Parathyroid adenoma (tissue), 2 donors: Measurements from ENCODE around the gene KCNAB3.
"Not testable (repeated sequence)": the region's sequence is repeated elsewhere in the genome, so short reads cannot be mapped to it uniquely, and the experiment has no call there.

Source experiments
- H2AFZ ChIP-seq: fragments of 300-600 bp; sonication (generic); one replicate; pipeline ENCODE4 v1.7.0; 2017; ENCODE audit warnings: antibody characterized with exemption, mild to moderate bottlenecking
- H3K27ac ChIP-seq: fragments of 300-600 bp; sonication (generic); one replicate; pipeline ENCODE4 v1.7.0; 2017
- H3K27me3 ChIP-seq: fragments of 300-600 bp; sonication (generic); one replicate; pipeline ENCODE4 v1.7.0; 2017; ENCODE audit warnings: low read length; ENCODE audit not compliant: control insufficient read depth, insufficient read depth
- H3K36me3 ChIP-seq: fragments of 300-600 bp; sonication (generic); one replicate; pipeline ENCODE4 v1.7.0; 2017; ENCODE audit warnings: low read length; ENCODE audit not compliant: control insufficient read depth, insufficient read depth
- H3K4me1 ChIP-seq: fragments of 300-600 bp; sonication (generic); one replicate; pipeline ENCODE4 v1.7.0; 2017; ENCODE audit warnings: control low read depth
- H3K4me2 ChIP-seq: fragments of 300-600 bp; sonication (generic); one replicate; pipeline ENCODE4 v1.7.0; 2017; ENCODE audit warnings: low read length
- H3K4me3 ChIP-seq: fragments of 300-600 bp; sonication (generic); one replicate; pipeline ENCODE4 v1.7.0; 2017; ENCODE audit warnings: low read depth, low read length
- H3K79me2 ChIP-seq: fragments of 300-600 bp; sonication (generic); one replicate; pipeline ENCODE4 v1.7.0; 2017; ENCODE audit warnings: control low read depth
- H3K9ac ChIP-seq: fragments of 300-600 bp; sonication (generic); one replicate; pipeline ENCODE4 v1.7.0; 2017; ENCODE audit warnings: mild to moderate bottlenecking
- H3K9me3 ChIP-seq: fragments of 300-600 bp; sonication (generic); one replicate; pipeline ENCODE4 v1.7.0; 2017; ENCODE audit warnings: low read length; ENCODE audit not compliant: control insufficient read depth
- TF ChIP-seq, protein P1 (sequence below): fragments of 300-600 bp; sonication (generic); IDR thresholded peaks from one replicate; pipeline ENCODE4 v1.7.0; 2017; ENCODE audit warnings: antibody characterized with exemption, mild to moderate bottlenecking
- donor health status: primary hyperparathyroidism.

The KCNAB3 gene

DNA sequence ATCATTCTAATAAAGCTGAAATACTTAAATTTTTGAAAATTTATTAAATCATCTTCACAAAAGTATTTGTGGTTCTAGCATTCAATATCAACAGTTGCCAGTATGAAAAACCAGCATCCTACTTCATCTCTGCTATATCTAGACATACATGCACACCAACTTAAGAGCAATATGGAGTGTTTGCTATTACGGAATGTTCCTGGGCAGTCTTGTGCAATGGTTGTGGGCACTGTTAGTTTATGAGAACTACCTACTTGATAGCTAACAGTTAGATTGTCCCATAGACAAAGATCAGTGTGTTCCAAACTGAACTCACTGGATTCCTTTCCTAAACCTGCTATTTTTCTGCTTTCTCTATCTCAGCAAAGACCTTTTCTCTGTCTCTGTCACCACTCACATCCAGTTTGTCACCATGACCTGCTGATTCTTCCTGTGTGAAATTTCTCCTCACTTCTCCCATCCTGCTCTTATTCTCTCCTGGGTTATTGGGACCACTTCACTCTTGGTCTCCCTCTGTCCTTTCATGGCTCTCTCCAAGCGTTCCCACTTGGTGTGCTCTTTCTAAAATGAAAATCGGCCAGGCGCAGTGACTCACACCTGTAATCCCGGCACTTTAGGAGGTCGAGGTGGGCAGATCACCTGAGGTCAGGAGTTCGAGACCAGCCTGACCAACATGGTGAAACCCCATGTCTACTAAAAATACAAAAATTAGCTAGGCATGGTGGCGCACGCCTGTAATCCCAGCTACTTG, 30.0 kb upstream of the KCNAB3 start:
- Histone ChIP-seq H3K27me3 (no peaks in the 10 kb centered on the region), H3K79me2 (no peaks in the 10 kb centered on the region), H3K4me3 (no peak overlapping the region), H3K4me1 (no peaks in the 10 kb centered on the region), H3K27ac (no peak overlapping the region), H3K4me2 (no peak overlapping the region), H3K36me3 (no peaks in the 10 kb centered on the region), H3K9me3 (no peaks in the 10 kb centered on the region), H2AFZ (no peak overlapping the region), H3K9ac (no peak overlapping the region)
- TF ChIP-seq, protein P1, sequence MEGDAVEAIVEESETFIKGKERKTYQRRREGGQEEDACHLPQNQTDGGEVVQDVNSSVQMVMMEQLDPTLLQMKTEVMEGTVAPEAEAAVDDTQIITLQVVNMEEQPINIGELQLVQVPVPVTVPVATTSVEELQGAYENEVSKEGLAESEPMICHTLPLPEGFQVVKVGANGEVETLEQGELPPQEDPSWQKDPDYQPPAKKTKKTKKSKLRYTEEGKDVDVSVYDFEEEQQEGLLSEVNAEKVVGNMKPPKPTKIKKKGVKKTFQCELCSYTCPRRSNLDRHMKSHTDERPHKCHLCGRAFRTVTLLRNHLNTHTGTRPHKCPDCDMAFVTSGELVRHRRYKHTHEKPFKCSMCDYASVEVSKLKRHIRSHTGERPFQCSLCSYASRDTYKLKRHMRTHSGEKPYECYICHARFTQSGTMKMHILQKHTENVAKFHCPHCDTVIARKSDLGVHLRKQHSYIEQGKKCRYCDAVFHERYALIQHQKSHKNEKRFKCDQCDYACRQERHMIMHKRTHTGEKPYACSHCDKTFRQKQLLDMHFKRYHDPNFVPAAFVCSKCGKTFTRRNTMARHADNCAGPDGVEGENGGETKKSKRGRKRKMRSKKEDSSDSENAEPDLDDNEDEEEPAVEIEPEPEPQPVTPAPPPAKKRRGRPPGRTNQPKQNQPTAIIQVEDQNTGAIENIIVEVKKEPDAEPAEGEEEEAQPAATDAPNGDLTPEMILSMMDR, result no peak

DNA sequence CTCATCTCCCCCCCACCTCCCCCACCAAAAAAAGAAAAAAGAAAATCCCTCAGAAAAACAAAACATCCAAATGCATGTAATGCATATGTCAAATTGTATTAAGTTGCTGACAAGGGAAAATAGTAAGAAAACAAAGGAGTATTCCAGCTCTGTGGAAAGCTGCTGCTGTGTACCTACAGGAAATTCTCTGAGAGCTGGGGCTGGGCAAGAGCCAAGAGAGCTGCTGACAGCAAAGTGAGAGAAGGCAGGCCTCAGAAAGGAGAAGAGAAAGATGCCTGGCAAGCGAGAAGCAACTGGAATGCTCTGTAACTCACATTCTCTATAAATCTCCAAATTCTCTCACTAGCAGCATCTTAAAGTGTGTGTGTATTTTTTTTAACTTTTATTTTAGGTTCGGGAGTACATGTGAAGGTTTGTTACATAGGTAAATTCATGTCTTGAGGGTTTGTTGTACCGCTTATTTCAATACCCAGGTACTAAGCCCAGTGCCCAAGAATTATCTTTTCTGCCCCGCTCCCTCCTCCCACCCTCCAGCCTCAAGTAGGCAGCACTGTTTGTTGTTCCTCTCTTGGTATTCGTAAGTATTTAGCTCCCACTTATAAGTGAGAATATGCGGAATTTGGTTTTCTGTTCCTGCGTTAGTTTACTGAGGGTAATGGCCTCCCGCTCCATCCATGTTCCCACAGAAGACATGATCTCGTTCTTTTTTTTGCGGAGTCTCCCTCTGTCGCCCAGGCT, 26.7 kb upstream of the KCNAB3 start:
- TF ChIP-seq, protein P1, result no peak

DNA sequence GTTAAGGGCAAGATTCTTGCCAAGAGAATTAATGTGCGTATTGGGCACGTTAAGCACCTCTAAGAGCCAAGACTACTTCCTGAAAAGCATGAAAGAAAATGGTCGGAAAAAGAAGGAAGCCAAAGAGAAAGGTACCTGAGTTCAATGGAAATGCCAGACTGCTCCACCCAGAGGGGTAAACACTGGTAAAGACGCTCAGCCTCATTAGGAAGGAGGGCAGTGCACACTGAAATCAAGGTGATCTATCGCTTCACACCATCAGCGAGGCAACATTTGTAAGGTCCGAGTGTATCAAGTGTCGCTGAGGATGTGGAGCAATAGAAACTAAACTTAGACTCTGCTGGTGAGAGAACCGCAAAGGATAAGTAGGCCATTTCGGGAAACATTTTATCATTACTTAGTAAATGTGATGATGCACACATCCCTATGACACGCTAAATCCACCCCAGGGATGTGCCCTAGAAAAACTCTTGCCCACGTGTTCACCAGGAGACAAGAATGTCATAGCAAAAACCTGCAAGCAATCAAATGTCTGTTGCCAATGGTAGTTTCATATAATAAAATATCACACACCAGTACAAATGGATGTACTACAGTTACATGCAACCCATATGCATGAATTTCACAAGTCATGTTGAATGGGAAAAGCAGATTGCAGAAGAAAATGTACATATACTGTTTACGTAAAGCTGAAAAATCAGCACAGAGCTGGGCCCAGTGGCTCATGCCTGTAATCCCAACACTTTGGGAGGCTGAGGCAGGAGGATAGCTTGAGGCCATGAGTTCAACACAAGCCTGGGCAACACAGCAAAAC, 26.0 kb upstream of the KCNAB3 start:
- H3K9ac ChIP-seq, result no peak overlapping the region
- H3K4me2 ChIP-seq, result no peak overlapping the region
- no peaks in the 10 kb centered on the region for H3K79me2 ChIP-seq
- H3K27me3 ChIP-seq, result no peaks in the 10 kb centered on the region
- no peak overlapping the region for H3K4me3 ChIP-seq
- H3K9me3 ChIP-seq, result no peaks in the 10 kb centered on the region
- no peak overlapping the region for H3K27ac ChIP-seq
- TF ChIP-seq, protein P1, result no peak
- no peaks in the 10 kb centered on the region for H3K36me3 ChIP-seq
- no peak overlapping the region for H2AFZ ChIP-seq
- no peaks in the 10 kb centered on the region for H3K4me1 ChIP-seq

More for the DNA sequence above, 26.7 kb upstream of the KCNAB3 start:
- Histone ChIP-seq H3K79me2 (no peaks in the 10 kb centered on the region), H3K4me1 (no peaks in the 10 kb centered on the region), H3K9ac (no peak overlapping the region), H3K4me3 (no peak overlapping the region), H3K27ac (no peak overlapping the region), H3K4me2 (no peak overlapping the region), H3K36me3 (no peaks in the 10 kb centered on the region), H2AFZ (no peak overlapping the region), H3K9me3 (no peaks in the 10 kb centered on the region), H3K27me3 (no peaks in the 10 kb centered on the region)

DNA sequence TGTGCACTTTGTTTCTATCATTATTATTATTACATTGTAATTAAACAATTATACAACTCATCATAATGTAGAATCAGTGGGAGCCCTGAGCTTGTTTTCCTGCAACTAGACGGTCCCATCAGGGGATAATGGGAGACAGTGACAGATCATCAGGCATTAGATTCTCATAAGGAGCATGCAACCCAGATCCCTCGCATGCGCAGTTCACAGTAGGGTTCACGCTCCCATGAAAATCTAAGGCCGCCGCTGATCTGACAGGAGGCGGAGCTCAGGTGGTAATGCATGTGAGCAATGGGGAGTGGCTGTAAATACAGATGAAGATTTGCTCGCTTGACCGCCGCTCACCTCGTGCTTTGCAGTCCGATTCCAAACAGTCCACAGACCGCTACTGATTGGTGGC, 23.6 kb upstream of the KCNAB3 start:
- not testable (repeated sequence) for H3K27ac ChIP-seq, H3K9ac ChIP-seq, H3K4me3 ChIP-seq, H3K79me2 ChIP-seq, H3K4me2 ChIP-seq, H2AFZ ChIP-seq, H3K9me3 ChIP-seq, H3K36me3 ChIP-seq, H3K4me1 ChIP-seq, H3K27me3 ChIP-seq
